ENCODE measurements around the gene SNX9.

Gene SNX9

GRCh38 chr6:157859775-157860504 is 36.9 kb downstream of the SNX9 start:
- DNase-seq (ENCODE audit: low spot score) = no peak

DNA sequence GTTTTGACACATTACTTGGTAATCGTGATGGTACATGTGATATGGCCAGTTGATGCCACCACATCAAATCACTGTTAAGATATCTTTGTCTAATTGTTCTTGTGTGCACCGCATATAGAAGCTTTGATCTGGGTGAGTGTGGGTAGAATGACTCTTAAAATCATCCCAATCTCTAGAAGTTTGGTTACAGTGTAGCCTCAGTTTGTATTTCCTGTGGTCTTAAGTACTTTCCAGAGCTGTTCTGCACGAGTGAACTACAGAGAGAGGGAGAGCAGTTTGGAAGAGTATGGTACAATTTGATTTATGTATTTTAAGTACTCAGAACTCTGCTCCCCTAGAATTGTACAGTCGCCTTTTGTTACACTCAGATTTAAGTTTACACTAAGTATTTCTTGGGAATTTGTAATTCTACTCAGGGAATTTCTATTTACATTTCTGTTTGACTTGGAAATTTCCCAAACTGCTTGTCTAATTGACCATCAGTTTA is 37.5 kb downstream of the SNX9 start:
- DNase-seq (ENCODE audit: low spot score) = peak; percentile 62

GRCh38 chr6:157861184-157861583 is 38.1 kb downstream of the SNX9 start:
- DNase-seq (ENCODE audit: low spot score) = no peak

GRCh38 chr6:157861814-157862213 is 38.8 kb downstream of the SNX9 start:
- no peak for DNase-seq (ENCODE audit: low spot score)

DNA sequence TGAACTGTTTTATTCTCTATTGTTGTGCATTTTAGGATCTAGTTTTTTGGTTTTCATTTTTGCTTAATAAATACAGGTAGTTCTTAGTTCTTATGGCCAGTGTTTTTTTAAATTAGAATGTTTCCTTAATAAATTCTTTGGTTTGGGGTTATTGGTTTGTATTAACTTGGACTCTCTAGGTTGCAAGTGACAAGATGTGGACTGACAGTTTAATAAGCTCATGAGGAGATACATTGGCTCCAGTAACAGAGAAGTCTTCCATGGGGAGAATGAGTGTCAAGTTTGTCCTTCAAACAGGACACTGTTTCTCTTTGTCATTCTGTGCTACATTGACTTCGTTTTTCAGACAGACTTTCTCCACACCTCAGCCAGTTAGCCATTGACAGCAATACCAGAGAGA is 39.7 kb downstream of the SNX9 start:
- no peak for DNase-seq (ENCODE audit: low spot score)

- no peak for DNase-seq (ENCODE audit: low spot score)
Measured at GRCh38 chr6:157864185-157864761, 41.2 kb downstream of the SNX9 start.

DNA sequence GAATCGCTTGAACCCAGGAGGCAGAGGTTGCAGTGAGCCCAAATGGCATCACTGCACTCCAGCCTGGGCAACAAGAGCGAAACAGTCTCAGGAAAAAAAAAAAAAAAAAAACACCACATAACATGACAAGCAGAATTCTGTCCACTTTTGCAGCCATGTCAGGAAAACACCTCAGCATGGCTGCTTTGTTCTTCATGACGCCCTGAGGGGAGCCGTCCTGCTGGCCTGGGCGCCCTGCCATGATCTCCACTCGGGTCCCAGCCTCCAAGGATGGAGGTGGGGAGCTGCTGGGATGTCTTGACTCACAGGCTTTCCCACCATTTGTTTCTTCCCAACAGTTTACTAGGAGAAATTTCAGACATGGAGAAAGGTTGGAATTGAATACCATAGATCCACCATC is 42.2 kb downstream of the SNX9 start:
- no peak for DNase-seq (ENCODE audit: low spot score)

- DNase-seq (ENCODE audit: low spot score) = peak; percentile 26
Measured at GRCh38 chr6:157867155-157867559, 44.1 kb downstream of the SNX9 start.

- DNase-seq (ENCODE audit: low spot score) = no peak
Measured at GRCh38 chr6:157867981-157868380, 44.9 kb downstream of the SNX9 start.

DNA sequence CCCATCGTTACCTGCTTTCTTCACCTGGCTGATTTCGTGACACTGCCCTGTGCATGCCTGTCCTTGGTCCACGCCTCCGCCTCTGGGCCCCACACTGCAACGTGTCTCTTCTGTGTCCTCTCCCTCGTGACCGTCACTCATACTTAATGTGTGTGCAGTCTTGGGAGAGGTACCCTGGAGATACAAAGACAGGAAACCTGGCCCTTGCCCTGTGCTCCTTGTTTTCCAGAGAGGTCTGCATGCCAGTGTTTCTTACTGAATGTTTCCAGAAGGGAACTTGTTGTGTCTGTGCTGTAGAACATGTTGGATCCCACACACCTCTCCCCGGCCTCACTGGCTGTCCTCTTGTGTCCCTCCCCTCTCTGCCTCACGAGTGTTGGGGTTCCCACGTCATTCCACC is 45.8 kb downstream of the SNX9 start:
- DNase-seq (ENCODE audit: low spot score) = no peak

DNA sequence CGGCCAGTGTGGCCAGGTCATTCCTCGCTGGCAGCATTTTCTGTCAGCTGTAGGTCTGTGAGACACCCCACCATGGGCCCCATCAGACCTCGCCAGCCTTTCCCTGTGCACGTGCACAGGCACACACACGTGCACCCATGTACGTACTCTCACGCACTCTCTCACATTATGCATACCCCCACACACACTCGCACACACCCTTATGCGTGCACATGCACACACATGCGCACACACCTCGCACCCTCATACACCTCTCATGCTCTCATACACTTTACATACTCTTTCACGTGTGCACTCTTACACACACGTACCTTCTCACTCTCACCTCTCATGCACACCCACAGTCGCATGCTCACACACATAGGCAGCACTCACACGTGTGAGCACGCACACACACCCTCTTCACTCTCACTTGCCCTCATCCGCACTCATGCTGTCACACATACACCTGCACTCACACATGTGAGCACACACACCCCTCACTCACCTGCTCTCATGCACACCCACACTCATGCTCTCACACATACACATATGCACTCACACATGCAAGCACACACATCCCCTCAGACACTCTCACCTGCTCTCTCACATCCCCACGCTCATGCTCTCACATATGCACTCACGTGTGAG is 46.7 kb downstream of the SNX9 start:
- DNase-seq (ENCODE audit: low spot score) = no peak

GRCh38 chr6:157873735-157874344 is 50.8 kb downstream of the SNX9 start:
- peak; percentile 78 for DNase-seq (ENCODE audit: low spot score)

DNA sequence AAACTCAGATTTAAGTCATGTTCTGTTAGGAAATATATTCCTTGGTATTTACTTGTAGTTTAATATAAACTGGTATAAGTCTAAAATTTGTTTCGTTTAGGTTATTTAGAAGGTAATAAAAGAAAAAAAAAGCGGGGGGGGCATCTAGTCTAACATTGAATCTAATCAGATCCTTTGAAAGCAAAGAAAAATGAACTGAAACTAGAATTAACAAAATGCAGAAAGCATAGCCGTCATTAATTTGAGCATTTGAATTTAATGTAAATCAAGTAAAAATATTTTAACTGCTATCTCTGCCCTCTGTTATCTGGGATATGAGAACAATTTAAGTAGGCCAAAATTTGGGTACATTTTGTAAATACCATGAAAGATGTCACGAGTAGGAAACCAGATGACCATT is 54.1 kb downstream of the SNX9 start:
- no peak for DNase-seq (ENCODE audit: low spot score)

- DNase-seq (ENCODE audit: low spot score) = no peak
Measured at GRCh38 chr6:157877573-157878438, 54.8 kb downstream of the SNX9 start.

DNA sequence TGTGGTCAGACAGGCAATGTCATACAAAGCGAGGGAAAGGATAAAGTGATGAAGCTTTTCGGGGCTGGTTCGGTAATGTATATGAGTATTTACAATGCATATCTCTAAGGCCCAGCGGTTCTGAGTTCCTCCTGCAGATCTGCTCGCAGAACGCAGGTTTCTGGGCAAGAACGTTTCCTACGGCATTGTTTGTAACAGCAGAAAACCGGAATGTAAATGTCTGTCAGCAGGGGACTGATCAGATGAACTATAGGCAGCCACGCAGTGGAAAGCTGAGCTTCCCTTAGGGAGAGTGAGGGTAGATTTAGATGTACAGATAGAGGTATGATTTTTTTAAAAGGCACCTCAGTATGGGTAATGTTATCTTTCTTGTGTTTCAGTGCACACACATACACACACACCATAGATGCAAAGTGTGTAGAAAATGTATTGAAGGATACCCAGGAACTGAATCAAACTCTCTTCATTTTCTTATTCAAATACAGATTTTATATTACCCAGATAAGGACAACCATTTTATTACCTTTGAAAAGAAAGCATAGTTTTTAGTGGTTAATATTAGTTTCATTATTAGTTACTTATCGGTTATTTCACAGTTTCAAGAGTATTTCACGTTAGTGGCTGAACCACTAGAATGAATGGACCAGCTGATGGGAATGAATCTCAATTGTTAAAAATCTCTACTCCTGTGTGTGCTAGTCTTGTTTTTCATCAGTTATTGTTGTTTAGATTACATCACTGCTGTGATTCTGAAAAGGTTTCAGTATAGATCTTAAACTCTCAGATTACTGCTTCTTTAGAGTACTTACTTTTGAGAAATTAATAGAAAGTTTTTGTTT is 56.2 kb downstream of the SNX9 start:
- DNase-seq (ENCODE audit: low spot score) = no peak

DNA sequence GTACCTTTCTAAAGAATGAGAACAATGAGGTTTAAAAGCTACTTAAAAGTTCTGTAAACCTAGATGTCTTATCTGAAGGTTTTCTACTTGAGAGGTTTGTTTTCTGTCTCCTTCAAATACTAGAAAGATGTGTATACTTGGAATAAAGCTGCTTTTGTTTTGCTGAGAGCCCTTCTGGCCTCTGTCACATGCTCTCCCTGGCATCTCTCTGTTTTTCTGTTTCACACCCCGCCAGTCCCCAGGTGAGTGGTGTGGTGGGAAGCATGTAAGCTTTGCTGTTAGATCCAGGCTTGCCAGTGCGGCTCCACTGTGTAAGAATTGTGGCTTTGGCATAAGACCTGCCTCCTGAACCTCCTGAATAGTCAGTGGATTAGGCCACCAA is 56.8 kb downstream of the SNX9 start:
- no peak for DNase-seq (ENCODE audit: low spot score)

GRCh38 chr6:157880534-157880933 is 57.5 kb downstream of the SNX9 start:
- no peak for DNase-seq (ENCODE audit: low spot score)

DNA sequence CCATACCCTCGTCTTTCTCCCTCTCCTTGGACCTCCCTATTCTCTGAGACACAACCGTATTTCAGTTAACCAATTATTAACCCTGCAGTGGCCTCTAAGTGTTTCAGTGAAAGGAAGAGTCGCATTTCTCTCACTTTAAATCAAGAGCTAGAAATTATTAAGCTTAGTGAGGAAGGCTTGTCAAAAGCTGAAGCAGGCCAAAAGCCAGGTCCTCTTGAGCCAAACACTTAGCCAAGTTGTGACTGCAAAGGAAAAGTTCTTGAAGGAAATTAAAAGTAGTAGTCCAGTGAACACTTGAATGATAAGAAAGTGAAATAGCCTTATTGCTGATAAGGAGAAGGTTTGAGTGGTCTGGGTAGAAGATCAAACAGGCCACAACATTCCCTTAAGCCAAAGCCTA is 58.3 kb downstream of the SNX9 start:
- no peak for DNase-seq (ENCODE audit: low spot score)

DNA sequence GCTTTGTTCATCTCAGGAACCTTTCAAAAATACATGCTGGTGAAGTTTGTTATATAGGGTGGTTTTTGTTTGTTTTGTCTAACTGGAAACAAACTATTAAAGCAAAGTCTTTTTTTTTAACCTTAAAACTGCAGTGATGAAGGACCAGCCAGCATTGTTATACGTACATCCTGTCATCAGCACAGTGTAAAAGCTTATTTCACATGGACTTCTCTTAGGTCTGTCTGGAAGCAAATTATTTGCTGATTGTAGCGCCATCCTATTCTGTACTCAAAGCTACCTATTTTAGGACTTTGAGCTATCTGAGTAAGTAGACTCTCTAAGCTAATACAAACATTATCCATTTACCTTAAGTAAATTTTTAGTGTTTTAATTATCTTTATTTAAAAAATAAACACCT is 61.7 kb downstream of the SNX9 start:
- DNase-seq (ENCODE audit: low spot score) = no peak

GRCh38 chr6:157885211-157885788 is 62.3 kb downstream of the SNX9 start:
- peak; percentile 43 for DNase-seq (ENCODE audit: low spot score)

DNA sequence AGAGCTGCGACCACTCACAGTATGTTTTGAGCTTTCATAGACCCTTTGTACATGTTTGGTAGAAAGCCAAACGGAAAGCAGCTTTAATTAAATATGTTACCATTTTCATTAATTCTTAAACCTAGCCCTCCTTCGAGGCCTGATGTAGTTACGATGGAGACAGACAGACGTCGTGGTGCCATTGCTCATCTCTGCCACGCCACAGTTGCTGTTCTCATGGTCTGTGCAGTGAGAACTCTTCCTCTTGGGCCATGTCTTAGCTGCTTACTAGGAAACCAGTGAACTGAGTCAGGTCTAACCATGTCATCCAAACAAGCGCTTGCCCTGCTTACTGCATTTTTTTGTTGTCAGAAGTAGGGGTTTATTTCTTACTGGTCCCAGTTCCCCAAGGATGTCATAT is 62.8 kb downstream of the SNX9 start:
- DNase-seq (ENCODE audit: low spot score) = no peak

All from CD4-positive, alpha-beta T cell treated with Interleukin-2 at 100 ng/mL for 4 hours (primary cell).